Esophagus squamous epithelium (tissue), 5 donors: Measurements from ENCODE around the gene LMNA. TPM values are rescaled to one million over a fixed set of nuclear protein-coding genes. Genes with fewer than 3 reads are reported as not detected.

ENCODE experiments used
- DNase-seq: peaks from one replicate; lab custom pipeline; 2025; lab: John Stamatoyannopoulos, UW
- H3K27ac ChIP-seq, 4 donors: fragments of 200-600 bp; sonication (generic); one replicate each; pipeline ENCODE4 v1.5.1; 2016 to 2019; ENCODE audit warnings: mild to moderate bottlenecking in 1 of 4
- H3K27me3 ChIP-seq, 4 donors: fragments of 200-600 bp; sonication (generic); 1 replicate in 3 of 4; 2 replicates in 1 of 4; pipeline versions ENCODE4 v1.5.1 to v1.6.0; 2017 to 2021; ENCODE audit warnings: antibody characterized with exemption in 1 of 4
- H3K36me3 ChIP-seq, 3 donors: fragments of 200-600 bp; sonication (generic); one replicate each; pipeline ENCODE4 v1.5.1; 2016 to 2019
- H3K4me1 ChIP-seq, 3 donors: fragments of 200-600 bp; sonication (generic); one replicate each; pipeline ENCODE4 v1.5.1; 2017 to 2019
- H3K4me3 ChIP-seq, 4 donors: fragments of 200-600 bp; sonication (generic); 1 replicate in 3 of 4; 2 replicates in 1 of 4; pipeline ENCODE4 v1.5.1; 2016 to 2019; ENCODE audit warnings: mild to moderate bottlenecking in 2 of 4, moderate library complexity in 1 of 4
- H3K9me3 ChIP-seq, 3 donors: fragments of 200-600 bp; sonication (generic); one replicate each; pipeline ENCODE4 v1.5.1; 2016 to 2019
- POLR2A ChIP-seq, 4 donors: fragments of 450-650 bp; IDR thresholded peaks; one replicate each; pipeline ENCODE4 v1.6.1; 2017; ENCODE audit warnings: antibody characterized with exemption in 4 of 4, mild to moderate bottlenecking in 4 of 4, moderate library complexity in 3 of 4
- WGBS, 2 donors: methylation state at CpG; one replicate each; pipeline ENCODE4 v1.1.5; 2018; 5-methylcytosine and 5-hydroxymethylcytosine counted together
- intact Hi-C: fragments of 100-400 bp; cut with DNase I; formaldehyde crosslinking; loops from one replicate; pipeline ENCODE4 v1.15.0; 2022
- total RNA-seq, 4 donors: library from RNA; depleted of rRNA; stranded (reverse); fragments of >200 nt; gene quantifications; one replicate each; pipeline ENCODE4 v1.1.0, GENCODE V29; 2016
- TF ChIP-seq, protein P1 (sequence below), 6 experiments: fragments of 450-650 bp in 4 of 6; fragments of 200-600 bp in 2 of 6; sonication (generic) in 2 of 6; IDR thresholded peaks; one replicate each; pipeline ENCODE4 v1.5.1; 2016 to 2019; ENCODE audit warnings: antibody characterized with exemption in 6 of 6, mild to moderate bottlenecking in 4 of 6, moderate library complexity in 4 of 6
- donor health status: DM: yes; HTN: yes; CAD: no.

Gene LMNA
- total RNA-seq, 4 donors from 2014 or later: 322 to 480 (median 403) TPM

DNA sequence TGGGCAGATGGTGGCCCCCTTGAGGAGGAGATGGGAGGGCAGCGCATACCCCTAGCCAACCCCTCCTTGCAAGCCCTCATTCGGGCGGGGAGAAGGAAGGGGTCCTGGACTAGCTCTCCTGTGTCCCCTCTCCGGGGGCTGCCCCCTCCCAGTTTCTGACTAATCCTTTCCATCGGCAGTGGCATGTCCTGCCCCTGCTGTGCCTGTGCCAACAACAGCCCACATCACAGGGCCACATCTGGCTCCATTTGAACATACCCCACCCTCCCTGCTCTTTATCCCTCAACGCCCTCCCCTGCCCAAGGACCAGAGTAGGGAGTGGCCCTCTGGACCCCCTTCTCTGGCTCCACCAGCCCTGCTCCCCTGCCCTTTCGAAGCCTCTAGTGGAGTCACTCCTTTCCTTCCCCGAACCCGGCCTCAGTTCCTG lies 11.0 kb upstream of the LMNA start:
- peaks cover 72 to 92% (median 73%) of the 10 kb centered on the region in 3 donors for H3K4me1 ChIP-seq
- H3K27me3 ChIP-seq: no peaks in the 10 kb centered on the region
- H3K27ac ChIP-seq: peak overlapping the region; percentile 90 to 96 (median 92)
- intact Hi-C loops: no loop called here
- no peaks in the 10 kb centered on the region for H3K36me3 ChIP-seq
- H3K9me3 ChIP-seq: no peaks in the 10 kb centered on the region
- DNase-seq: no peak
- 19 to 23% methylated on average over 5 to 6 of the region's 9 CpGs for WGBS, 2 donors
- TF ChIP-seq, protein P1, sequence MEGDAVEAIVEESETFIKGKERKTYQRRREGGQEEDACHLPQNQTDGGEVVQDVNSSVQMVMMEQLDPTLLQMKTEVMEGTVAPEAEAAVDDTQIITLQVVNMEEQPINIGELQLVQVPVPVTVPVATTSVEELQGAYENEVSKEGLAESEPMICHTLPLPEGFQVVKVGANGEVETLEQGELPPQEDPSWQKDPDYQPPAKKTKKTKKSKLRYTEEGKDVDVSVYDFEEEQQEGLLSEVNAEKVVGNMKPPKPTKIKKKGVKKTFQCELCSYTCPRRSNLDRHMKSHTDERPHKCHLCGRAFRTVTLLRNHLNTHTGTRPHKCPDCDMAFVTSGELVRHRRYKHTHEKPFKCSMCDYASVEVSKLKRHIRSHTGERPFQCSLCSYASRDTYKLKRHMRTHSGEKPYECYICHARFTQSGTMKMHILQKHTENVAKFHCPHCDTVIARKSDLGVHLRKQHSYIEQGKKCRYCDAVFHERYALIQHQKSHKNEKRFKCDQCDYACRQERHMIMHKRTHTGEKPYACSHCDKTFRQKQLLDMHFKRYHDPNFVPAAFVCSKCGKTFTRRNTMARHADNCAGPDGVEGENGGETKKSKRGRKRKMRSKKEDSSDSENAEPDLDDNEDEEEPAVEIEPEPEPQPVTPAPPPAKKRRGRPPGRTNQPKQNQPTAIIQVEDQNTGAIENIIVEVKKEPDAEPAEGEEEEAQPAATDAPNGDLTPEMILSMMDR (IDR thresholded peaks at IDR 0.05): no peak
- TF ChIP-seq POLR2A (IDR thresholded peaks at IDR 0.05): no peak
- H3K4me3 ChIP-seq: peak overlapping the region in 1 of 4 donors; percentile 11

DNA sequence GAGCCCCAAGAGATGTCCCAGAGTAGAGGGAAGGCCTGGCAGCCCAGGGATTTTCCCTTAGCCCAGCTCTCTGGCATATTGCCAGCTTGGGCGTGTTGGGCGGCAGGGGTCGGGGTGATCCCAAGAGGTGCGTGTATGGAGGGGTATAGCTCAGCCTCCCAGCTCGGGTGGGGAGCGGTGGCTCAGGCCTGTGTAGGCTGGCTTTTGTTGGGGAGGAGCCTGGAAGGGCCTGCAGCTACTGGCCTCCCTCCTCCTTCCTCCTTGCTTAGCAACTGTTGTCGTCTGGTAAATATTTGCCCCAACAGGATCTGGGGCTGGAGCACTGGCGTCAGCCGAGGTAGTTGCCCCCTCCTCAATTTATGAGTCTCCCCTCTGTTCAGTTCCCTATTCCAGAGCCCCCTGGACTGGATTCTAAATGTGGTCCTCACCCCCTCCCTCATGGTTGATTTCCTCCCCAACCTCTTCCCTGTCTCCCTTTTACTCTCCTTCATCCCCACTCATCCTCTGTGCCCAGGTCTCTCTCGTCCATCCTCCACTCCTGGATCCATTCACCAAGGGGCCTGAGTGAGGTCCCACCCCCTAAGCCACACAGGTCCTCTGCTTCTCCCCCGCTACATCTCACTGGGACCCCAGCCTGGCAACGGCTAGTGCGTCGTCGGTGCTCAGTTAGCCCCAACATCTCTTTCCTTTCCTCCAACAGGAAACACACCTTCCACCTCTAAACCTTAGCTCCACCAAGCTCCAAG lies 10.3 kb upstream of the LMNA start:
- TF ChIP-seq, protein P1 (IDR thresholded peaks at IDR 0.05): no peak
- no peak for TF ChIP-seq POLR2A (IDR thresholded peaks at IDR 0.05)
- Histone ChIP-seq H3K36me3 (no peaks in the 10 kb centered on the region), H3K9me3 (no peaks in the 10 kb centered on the region), H3K4me1 (peaks cover 72 to 99% (median 73%) of the 10 kb centered on the region in 3 donors), H3K27me3 (no peaks in the 10 kb centered on the region), H3K4me3 (peak overlapping the region in 1 of 4 donors; percentile 2), H3K27ac (peak overlapping the region; percentile 90 to 96 (median 92))
- 23 to 29% methylated on average over 8 to 9 of the region's 15 CpGs for WGBS, 2 donors
- intact Hi-C loops: no loop called here
- no peak for DNase-seq

DNA sequence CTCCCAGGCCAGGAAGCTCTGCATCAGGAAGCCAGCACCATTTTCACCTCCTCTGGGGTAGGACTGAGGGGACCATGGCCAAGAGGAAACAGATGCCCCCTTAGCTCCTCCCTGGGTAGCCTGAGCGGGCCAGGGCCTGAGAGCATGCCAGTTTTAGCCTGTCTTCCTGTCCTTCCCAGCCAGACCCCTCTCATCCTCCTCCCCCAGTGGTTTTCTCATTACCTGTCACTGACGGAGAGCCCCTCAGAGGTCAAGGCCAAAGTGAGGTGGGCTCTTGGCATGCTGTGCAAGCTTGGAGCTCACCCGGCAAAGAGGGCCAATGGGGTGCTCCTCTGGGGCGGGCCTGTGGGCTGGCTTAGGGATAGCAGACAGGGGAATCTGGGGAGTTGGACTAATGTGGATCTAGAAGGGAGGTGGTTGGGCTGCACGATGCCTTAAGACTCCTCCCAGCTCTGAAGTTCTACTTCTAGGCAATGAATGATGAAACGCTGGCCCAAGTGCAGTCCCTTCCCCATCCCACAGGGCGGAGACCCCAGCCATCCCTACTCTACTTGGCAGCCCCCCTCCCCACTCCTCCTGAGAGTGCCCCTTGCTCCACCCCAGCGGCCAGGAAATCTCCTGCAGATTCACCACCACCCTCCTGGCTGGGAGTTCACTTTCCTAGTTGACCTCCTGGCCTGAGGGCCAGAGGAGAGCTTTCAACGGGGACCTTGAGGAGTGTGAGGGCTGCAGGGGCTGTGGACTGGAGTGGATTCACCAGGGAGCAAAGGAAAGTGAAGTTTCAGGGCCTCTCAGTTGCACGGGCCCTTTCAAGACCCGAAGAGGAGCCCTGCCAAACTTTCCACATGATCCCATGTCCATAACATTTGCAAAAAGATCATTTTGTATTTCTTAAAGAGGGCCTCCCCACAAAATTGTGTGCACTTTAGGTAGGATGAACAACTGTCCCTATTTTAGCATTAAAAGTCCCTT lies 9.4 kb upstream of the LMNA start:
- intact Hi-C loops: no loop called here
- peak overlapping the region; percentile 90 to 96 (median 92) for H3K27ac ChIP-seq

DNA sequence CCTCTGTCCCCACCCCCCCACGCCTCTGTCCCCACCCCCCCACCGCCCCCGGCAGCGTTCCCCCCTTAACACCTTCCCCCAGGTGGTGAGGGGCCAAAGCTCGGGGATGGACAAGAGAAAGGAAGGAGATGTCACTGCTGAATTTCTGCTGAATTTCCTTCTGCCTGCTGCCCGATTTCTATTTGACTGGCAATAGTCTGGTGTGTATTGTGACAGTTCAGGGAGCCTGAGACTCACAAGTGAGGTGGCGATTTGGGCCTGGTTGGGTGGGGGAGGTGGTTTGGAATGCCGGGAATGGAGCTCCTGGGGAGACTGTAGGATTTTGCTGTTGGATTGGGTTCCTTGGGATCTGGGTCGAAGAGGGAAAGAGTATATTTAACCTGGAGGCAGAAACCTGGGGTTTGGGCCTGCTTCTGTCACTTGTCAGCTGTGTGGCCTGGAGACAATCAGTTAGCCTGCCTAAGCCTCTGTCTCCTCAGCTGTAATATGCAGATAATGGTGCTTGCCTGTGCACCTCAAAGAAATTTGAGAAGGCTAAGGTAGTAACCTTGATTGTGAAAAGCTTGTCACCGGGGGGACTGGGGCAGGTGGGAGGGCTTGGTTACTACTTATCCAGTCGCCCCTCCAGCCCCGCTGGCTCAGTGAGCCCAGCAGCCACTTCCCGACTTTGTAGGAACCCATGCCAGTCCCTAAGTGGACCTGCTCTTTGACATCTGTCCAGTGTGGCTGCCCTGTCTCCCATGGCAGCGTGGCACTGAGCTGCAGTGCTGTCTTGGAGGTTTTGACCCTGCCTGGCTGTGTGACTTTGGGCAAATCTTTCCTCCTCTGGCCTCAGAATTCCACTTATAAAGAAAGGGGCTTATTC lies 7.7 kb upstream of the LMNA start:
- no peaks in the 10 kb centered on the region for H3K36me3 ChIP-seq
- no peaks in the 10 kb centered on the region for H3K27me3 ChIP-seq
- H3K27ac ChIP-seq: peak overlapping the region; percentile 90 to 96 (median 92)
- no peak for TF ChIP-seq POLR2A (IDR thresholded peaks at IDR 0.05)
- TF ChIP-seq, protein P1 (IDR thresholded peaks at IDR 0.05): no peak
- no peak for DNase-seq
- intact Hi-C loops: no loop called here
- H3K4me3 ChIP-seq: peak overlapping the region in 3 of 4 donors; percentile 39 to 61 (median 40)
- no peaks in the 10 kb centered on the region for H3K9me3 ChIP-seq
- 45 to 60% methylated on average over 6 to 8 of the region's 14 CpGs for WGBS, 2 donors
- peaks cover 55 to 87% (median 56%) of the 10 kb centered on the region in 3 donors for H3K4me1 ChIP-seq

More for the DNA sequence above, 9.4 kb upstream of the LMNA start:
- Histone ChIP-seq H3K27me3 (no peaks in the 10 kb centered on the region), H3K9me3 (no peaks in the 10 kb centered on the region), H3K36me3 (no peaks in the 10 kb centered on the region), H3K4me1 (peaks cover 68 to 93% (median 69%) of the 10 kb centered on the region in 3 donors), H3K4me3 (peak overlapping the region; percentile 18 to 61 (median 40))
- 10 to 43% methylated on average over 7 to 8 of the region's 11 CpGs for WGBS, 2 donors
- DNase-seq: no peak
- TF ChIP-seq POLR2A (IDR thresholded peaks at IDR 0.05): peak in 1 of 4 donors; percentile 37
- TF ChIP-seq, protein P1 (IDR thresholded peaks at IDR 0.05): no peak
